Stimulated activated CD4-positive, alpha-beta T cell treated with anti-CD3 and anti-CD28 coated beads, TNF-alpha, amount 100 ng/mL, for 24 hours (primary cell): ENCODE measurements around the gene CCNG1.

Experiments
- DNase-seq, 3 experiments: peaks; one replicate each; pipeline ENCODE4 v3.0.0-alpha.2; 2020; ENCODE audit warnings: low read depth in 3 of 3

The CCNG1 gene

GRCh38 chr5:163489055-163489744 lies 51.8 kb downstream of the CCNG1 start:
- no peak for DNase-seq

- no peak for DNase-seq
Measured at GRCh38 chr5:163489745-163490075, 52.3 kb downstream of the CCNG1 start.
